Stimulated activated CD8-positive, alpha-beta memory T cell treated with anti-CD3 and anti-CD28 coated beads, Interleukin-12 subunit alpha, Interleukin-12 subunit beta, amount 100 ng/mL, for 1 hour (primary cell): ENCODE data around the gene FHL3.

Source experiments
- DNase-seq: peaks from one replicate; pipeline ENCODE4 v3.0.0-alpha.2; 2020; ENCODE audit warnings: low read depth

FHL3 gene

GRCh38 chr1:38012363-38013226 lies 7.3 kb upstream of the FHL3 start, which contains the start of gene UTP11:
TSS of gene UTP11 (plus strand) at chr1:38012734. CDS start at chr1:38012803, 69 bp downstream.
- DNase-seq = peak; percentile 81

GRCh38 chr1:38009841-38010180 lies 4.5 kb upstream of the FHL3 start:
- DNase-seq = no peak

- peak; percentile 31 for DNase-seq
Measured at GRCh38 chr1:38009088-38009840, 4.0 kb upstream of the FHL3 start.

- no peak for DNase-seq
Measured at GRCh38 chr1:38006008-38006828, 904 bp upstream of the FHL3 start.

GRCh38 chr1:38004284-38005108 lies 818 bp downstream of the FHL3 start:
- no peak for DNase-seq

- no peak for DNase-seq
Measured at GRCh38 chr1:38003261-38004250, 1.8 kb downstream of the FHL3 start.

- DNase-seq = no peak
Measured at GRCh38 chr1:38000529-38001455, 4.5 kb downstream of the FHL3 start.

GRCh38 chr1:38000233-38000528 lies 5.1 kb downstream of the FHL3 start:
- DNase-seq = no peak

- no peak for DNase-seq
Measured at GRCh38 chr1:37999430-38000232, 5.7 kb downstream of the FHL3 start.

GRCh38 chr1:37998913-37999429 lies 6.3 kb downstream of the FHL3 start:
- no peak for DNase-seq

GRCh38 chr1:37998089-37998808 lies 7.1 kb downstream of the FHL3 start:
- no peak for DNase-seq

GRCh38 chr1:37997256-37998088 lies 7.8 kb downstream of the FHL3 start:
- no peak for DNase-seq

GRCh38 chr1:37995751-37996345 lies 9.5 kb downstream of the FHL3 start:
- no peak for DNase-seq

- DNase-seq = no peak
Measured at GRCh38 chr1:37994886-37995566, 10.3 kb downstream of the FHL3 start.

- no peak for DNase-seq
Measured at GRCh38 chr1:37989361-37989930, 15.9 kb downstream of the FHL3 start.
